OCI-LY7 (cell line): ENCODE data around the gene SLC10A3. TPM values are rescaled to one million over a fixed set of nuclear protein-coding genes. Genes with fewer than 3 reads are reported as not detected.

Source experiments
- BruUV-seq: library from RNA; stranded (reverse); fragments of 400-500 nt; replicated peaks from 2 replicates; lab custom pipeline; 2021; lab: Mats Ljungman, UMichigan
- CTCF ChIA-PET: fragments of 300-600 bp; sonication (Branson Sonifier 250); formaldehyde crosslinking; loops from one replicate; lab custom pipeline; 2022; ENCODE audit warnings: antibody characterized with exemption; ENCODE audit not compliant: unreplicated experiment; lab: Charles Lee
- POLR2A ChIA-PET: fragments of 300-600 bp; sonication (Branson Sonifier 250); formaldehyde crosslinking; loops from one replicate; lab custom pipeline; 2022; ENCODE audit warnings: antibody characterized with exemption; lab: Charles Lee
- DNase-seq: peaks from one replicate; pipeline ENCODE4 v3.0.0-alpha.2; 2015; ENCODE audit warnings: low spot score
- H2AFZ ChIP-seq: fragments of 200-600 bp; sonication (generic), shearing (Covaris generic); 2 replicates; pipeline ENCODE4 v1.6.1; 2014; ENCODE audit warnings: mild to moderate bottlenecking, antibody characterized with exemption, low read length, moderate library complexity
- H3K27ac ChIP-seq: fragments of 200-600 bp; sonication (generic); 2 replicates; pipeline ENCODE4 v1.5.1; 2014; ENCODE audit warnings: mixed run types, low read depth, mild to moderate bottlenecking, moderate library complexity, low read length, inconsistent platforms; ENCODE audit not compliant: poor library complexity, severe bottlenecking
- H3K36me3 ChIP-seq: fragments of 200-600 bp; sonication (generic); 2 replicates; pipeline ENCODE4 v1.6.1; 2014; ENCODE audit warnings: mild to moderate bottlenecking, antibody characterized with exemption, low read length, moderate library complexity, mixed read lengths; ENCODE audit not compliant: insufficient read depth
- H3K4me1 ChIP-seq: fragments of 200-600 bp; sonication (generic); 2 replicates; pipeline ENCODE4 v1.5.1; 2014; ENCODE audit warnings: mild to moderate bottlenecking, low read length; ENCODE audit not compliant: insufficient read depth, poor library complexity, severe bottlenecking
- H3K4me2 ChIP-seq: fragments of 200-600 bp; sonication (generic); 2 replicates; pipeline ENCODE4 v1.6.1; 2014; ENCODE audit warnings: mild to moderate bottlenecking, low read length
- H3K4me3 ChIP-seq: fragments of 200-600 bp; sonication (generic); 2 replicates; pipeline ENCODE4 v1.5.1; 2014; ENCODE audit warnings: mild to moderate bottlenecking, low read depth, low read length; ENCODE audit not compliant: poor library complexity, severe bottlenecking
- H3K79me2 ChIP-seq: fragments of 200-600 bp; sonication (generic); 2 replicates; pipeline ENCODE4 v1.6.1; 2016; ENCODE audit warnings: low read depth, mild to moderate bottlenecking, low read length, moderate library complexity, mixed read lengths; ENCODE audit not compliant: insufficient read depth
- H3K9me2 ChIP-seq: fragments of 200-600 bp; sonication (generic); 2 replicates; pipeline ENCODE4 v1.6.1; 2016; ENCODE audit warnings: mild to moderate bottlenecking, low read length, mixed read lengths; ENCODE audit not compliant: insufficient read depth
- H3K9me3 ChIP-seq: fragments of 200-600 bp; sonication (generic); 2 replicates; pipeline ENCODE4 v1.6.1; 2014; ENCODE audit warnings: mild to moderate bottlenecking, mixed run types, low read length, mixed read lengths
- H4K20me1 ChIP-seq: fragments of 200-600 bp; sonication (generic); 2 replicates; pipeline ENCODE4 v1.6.1; 2014; ENCODE audit warnings: mild to moderate bottlenecking, antibody characterized with exemption, low read length, moderate library complexity, mixed read lengths; ENCODE audit not compliant: insufficient read depth
- EZH2phosphoT487 ChIP-seq: fragments of 200-600 bp; sonication (generic); IDR thresholded peaks from 2 replicates; pipeline ENCODE4 v1.6.1; 2018; ENCODE audit warnings: low read depth, borderline replicate concordance, mild to moderate bottlenecking, mixed run types, antibody characterized with exemption, low read length, moderate library complexity, mixed read lengths
- intact Hi-C: fragments of 100-400 bp; cut with micrococcal nuclease; formaldehyde crosslinking; loops from one replicate; pipeline ENCODE4 v1.10.0; 2022; ENCODE audit not compliant: unreplicated experiment
- total RNA-seq, 2 experiments: library from RNA; depleted of rRNA in 1 of 2; stranded (reverse); fragments of >200 nt in 1 of 2; shearing (Covaris generic) in 1 of 2; gene quantifications; 2 replicates each; pipeline ENCODE4 v1.2.3, GENCODE V29; 2014 to 2022
- TF ChIP-seq, protein P1 (sequence below): fragments of 200-600 bp; sonication (generic); conservative IDR thresholded peaks from 2 replicates; pipeline ENCODE4 v1.5.1; 2014; ENCODE audit warnings: mild to moderate bottlenecking, antibody characterized with exemption, low read length, moderate library complexity, mixed read lengths

The SLC10A3 gene
- total RNA-seq, 2 experiments from 2014 or later, result 14.1 to 15.6 TPM

DNA sequence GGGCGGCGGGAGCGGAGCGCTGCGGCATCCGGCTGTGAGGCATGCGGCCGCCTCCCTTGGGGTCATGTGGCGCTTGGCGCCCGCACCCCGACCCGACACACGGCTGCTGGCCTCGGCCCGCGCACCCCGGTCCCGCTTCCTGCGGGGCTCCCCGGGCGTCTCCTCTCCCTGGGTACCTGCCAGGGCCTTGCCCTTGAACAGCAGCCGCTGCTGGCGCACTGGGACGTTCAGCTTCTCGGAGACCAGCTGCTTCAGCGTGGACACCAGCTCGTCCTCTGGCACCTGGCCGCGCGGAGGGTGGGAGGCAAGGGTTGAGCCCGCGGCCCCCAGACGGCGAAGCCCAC lies 4.4 kb downstream of the SLC10A3 start:
- peaks cover 16% of the 10 kb centered on the region for H3K79me2 ChIP-seq
- no peaks in the 10 kb centered on the region for H3K9me2 ChIP-seq
- peaks cover 27% of the 10 kb centered on the region for H3K36me3 ChIP-seq
- TF ChIP-seq EZH2phosphoT487, result no peak
- peak overlapping the region; percentile 98 for H3K4me3 ChIP-seq
- H2AFZ ChIP-seq, result no peak overlapping the region
- no TSS peak for BruUV-seq
- CTCF ChIA-PET, result no interaction called here
- POLR2A ChIA-PET, result interaction anchor here (1.2 kb wide), 1 partner anchor 41 kb away, joined by 8 read pairs; no protein-coding TSS in a partner anchor
- no peaks in the 10 kb centered on the region for H4K20me1 ChIP-seq
- peak; percentile 47 for DNase-seq
- intact Hi-C loops, result loop anchor here (5.0 kb wide), 1 partner anchor 41 kb away; no protein-coding TSS in a partner anchor
- peaks cover 54% of the 10 kb centered on the region for H3K4me1 ChIP-seq
- peak overlapping the region; percentile 61 for H3K27ac ChIP-seq
- no peaks in the 10 kb centered on the region for H3K9me3 ChIP-seq
- H3K4me2 ChIP-seq, result peak overlapping the region; percentile 79

DNA sequence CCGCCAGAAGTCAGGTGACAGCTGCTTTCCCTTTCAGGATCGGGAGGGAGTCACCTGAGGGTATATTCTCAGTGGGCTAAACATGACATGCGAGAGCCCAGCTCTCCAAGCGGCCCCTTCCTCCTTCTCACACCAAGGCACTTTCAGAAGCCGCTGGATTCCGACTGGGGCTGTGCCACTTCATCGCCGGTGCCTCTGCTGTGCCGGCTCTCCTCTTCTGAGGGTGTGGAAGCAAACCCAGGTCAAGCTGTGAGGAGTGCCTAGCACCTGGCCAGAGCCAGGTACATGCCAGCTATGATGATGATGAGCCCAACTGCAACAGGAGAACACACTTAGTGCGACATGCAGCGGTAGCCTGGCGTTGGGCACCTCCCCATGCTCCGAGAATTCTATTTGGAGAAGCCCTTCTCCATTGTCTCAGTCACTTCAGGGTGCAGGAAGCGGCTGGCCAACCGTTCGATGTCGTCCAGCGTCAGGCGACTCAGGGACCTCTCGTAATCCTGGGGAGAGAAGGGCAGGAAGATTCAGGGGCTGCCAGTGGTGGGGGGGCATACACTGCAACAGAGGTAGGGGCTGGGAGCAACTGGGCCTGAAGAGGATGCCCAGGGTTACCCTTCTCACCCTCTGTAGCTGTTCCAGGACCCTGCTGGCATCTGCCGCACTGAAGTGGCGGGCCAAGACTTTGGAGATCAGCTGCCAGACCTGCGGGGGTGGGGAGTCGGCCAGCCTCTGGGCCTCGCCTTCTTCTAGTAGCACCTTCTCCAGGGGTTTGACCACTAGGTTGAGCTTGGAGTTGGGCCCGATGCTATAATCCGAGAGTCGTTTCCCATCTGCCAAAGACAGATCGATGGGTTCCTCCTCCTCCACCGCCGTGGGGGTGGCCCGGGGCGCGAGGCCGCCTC lies 5.0 kb downstream of the SLC10A3 start:
- intact Hi-C loops, result loop anchor here (5.0 kb wide), 1 partner anchor 42 kb away; no protein-coding TSS in a partner anchor
- BruUV-seq, result no TSS peak
- H3K4me2 ChIP-seq, result peak overlapping the region; percentile 79
- H4K20me1 ChIP-seq, result no peaks in the 10 kb centered on the region
- H3K9me3 ChIP-seq, result no peaks in the 10 kb centered on the region
- TF ChIP-seq, protein P1, sequence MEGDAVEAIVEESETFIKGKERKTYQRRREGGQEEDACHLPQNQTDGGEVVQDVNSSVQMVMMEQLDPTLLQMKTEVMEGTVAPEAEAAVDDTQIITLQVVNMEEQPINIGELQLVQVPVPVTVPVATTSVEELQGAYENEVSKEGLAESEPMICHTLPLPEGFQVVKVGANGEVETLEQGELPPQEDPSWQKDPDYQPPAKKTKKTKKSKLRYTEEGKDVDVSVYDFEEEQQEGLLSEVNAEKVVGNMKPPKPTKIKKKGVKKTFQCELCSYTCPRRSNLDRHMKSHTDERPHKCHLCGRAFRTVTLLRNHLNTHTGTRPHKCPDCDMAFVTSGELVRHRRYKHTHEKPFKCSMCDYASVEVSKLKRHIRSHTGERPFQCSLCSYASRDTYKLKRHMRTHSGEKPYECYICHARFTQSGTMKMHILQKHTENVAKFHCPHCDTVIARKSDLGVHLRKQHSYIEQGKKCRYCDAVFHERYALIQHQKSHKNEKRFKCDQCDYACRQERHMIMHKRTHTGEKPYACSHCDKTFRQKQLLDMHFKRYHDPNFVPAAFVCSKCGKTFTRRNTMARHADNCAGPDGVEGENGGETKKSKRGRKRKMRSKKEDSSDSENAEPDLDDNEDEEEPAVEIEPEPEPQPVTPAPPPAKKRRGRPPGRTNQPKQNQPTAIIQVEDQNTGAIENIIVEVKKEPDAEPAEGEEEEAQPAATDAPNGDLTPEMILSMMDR, result no peak
- TF ChIP-seq EZH2phosphoT487, result no peak
- ChIA-PET CTCF (no interaction called here), POLR2A (interaction anchor here (0.6 to 1.2 kb wide), 3 partner anchors 9 to 42 kb away, joined by 7 to 9 read pairs (median 8); no protein-coding TSS in a partner anchor)
- peaks cover 61% of the 10 kb centered on the region for H3K4me1 ChIP-seq
- H3K79me2 ChIP-seq, result peaks cover 16% of the 10 kb centered on the region
- no peaks in the 10 kb centered on the region for H3K9me2 ChIP-seq
- no peak for DNase-seq
- peaks cover 27% of the 10 kb centered on the region for H3K36me3 ChIP-seq
- peak overlapping the region; percentile 61 for H3K27ac ChIP-seq
- H2AFZ ChIP-seq, result no peak overlapping the region
- peak overlapping the region; percentile 98 for H3K4me3 ChIP-seq

DNA sequence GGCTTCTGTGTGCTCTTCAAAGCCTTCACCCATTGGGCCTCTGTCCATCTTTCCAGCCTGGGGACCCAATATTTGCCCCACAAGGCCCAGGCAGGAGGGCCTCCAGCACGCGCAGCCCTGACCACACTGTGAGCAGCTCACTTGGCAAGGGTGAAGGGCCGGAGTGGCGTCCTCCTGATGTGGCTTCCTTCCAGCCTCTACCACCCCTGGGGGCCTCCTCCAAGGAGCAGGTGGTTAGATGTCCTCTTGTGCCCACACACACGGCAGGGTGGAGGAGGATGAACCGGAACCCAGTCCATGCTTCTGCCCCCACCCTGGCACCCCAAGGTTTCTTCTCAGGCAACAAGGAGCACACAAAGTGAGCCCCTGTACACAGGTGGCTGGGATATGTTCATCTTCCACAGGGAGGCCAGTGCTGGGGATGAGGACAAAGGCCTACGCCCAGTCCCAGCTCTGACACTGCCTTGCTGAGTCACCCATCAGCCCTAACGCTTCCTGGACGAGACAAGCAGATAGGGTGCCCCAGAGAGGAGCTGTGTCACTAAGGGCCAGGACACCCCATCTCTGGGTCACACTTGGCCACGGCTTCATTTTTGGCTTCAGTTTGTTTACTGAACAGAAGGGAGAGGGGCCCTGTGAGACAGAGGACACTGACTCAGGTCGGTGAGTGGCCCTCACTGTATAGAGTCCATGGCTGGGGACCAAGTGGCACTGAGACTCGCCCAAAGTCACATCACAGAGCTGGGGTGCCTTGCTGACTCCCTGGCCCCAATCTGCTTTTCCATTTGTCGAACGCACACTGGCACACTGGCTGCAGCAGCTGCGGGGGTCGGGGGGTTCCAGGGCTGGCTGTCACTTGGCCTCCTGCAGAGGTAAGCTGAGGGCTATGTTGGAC lies 5.9 kb downstream of the SLC10A3 start:
- POLR2A ChIA-PET, result interaction anchor here (0.6 kb wide), 2 partner anchors 10 to 15 kb away, joined by 7 to 9 read pairs; no protein-coding TSS in a partner anchor
- no peak overlapping the region for H3K27ac ChIP-seq
- peak overlapping the region; percentile 79 for H3K4me2 ChIP-seq
- H3K4me1 ChIP-seq, result peaks cover 68% of the 10 kb centered on the region
- peak overlapping the region; percentile 98 for H3K4me3 ChIP-seq
- TF ChIP-seq EZH2phosphoT487, result no peak
- TF ChIP-seq, protein P1, result no peak
- H3K9me2 ChIP-seq, result no peaks in the 10 kb centered on the region
- no peak overlapping the region for H2AFZ ChIP-seq
- intact Hi-C loops, result loop anchor here (5.0 kb wide), 2 partner anchors 43 to 72 kb away; partner anchors contain the start of gene TAFAZZIN
- DNase-seq, result no peak
- H3K79me2 ChIP-seq, result peaks cover 16% of the 10 kb centered on the region
- no peaks in the 10 kb centered on the region for H4K20me1 ChIP-seq
- CTCF ChIA-PET, result no interaction called here
- no peaks in the 10 kb centered on the region for H3K9me3 ChIP-seq
- H3K36me3 ChIP-seq, result peaks cover 27% of the 10 kb centered on the region
- BruUV-seq, result no TSS peak
